BLaER1 treated with 17β-estradiol and CSF1 and Interleukin-3, amounts not matched to agents 10 nM and 100 nM (cell line): ENCODE results near the gene STIM2.
A peak's percentile ranks its signal among the peaks of the same experiment; 100 is the strongest.

Experiments
- H3K27ac ChIP-seq, 11 experiments: shearing (Covaris generic); formaldehyde crosslinking; 2 replicates each; pipeline ENCODE4 v1.8.1; 2022
- H3K27me3 ChIP-seq, 11 experiments: shearing (Covaris generic); formaldehyde crosslinking; 2 replicates each; pipeline ENCODE4 v1.8.1; 2022
- H3K36me3 ChIP-seq, 11 experiments: shearing (Covaris generic); formaldehyde crosslinking; 2 replicates each; pipeline ENCODE4 v1.8.1; 2022
- H3K4me1 ChIP-seq, 10 experiments: shearing (Covaris generic); formaldehyde crosslinking; 2 replicates each; pipeline ENCODE4 v1.8.1; 2022
- H3K4me2 ChIP-seq, 11 experiments: shearing (Covaris generic); formaldehyde crosslinking; 2 replicates each; pipeline ENCODE4 v1.8.1; 2022
- H3K4me3 ChIP-seq, 10 experiments: shearing (Covaris generic); formaldehyde crosslinking; 2 replicates each; pipeline ENCODE4 v1.8.1; 2022
- H3K9ac ChIP-seq, 11 experiments: shearing (Covaris generic); formaldehyde crosslinking; 2 replicates each; pipeline ENCODE4 v1.8.1; 2022
- H3K9me3 ChIP-seq, 11 experiments: shearing (Covaris generic); formaldehyde crosslinking; replicated peaks in 1 of 11; 2 replicates each; pipeline ENCODE4 v1.8.1; 2022
- H4K20me1 ChIP-seq, 11 experiments: shearing (Covaris generic); formaldehyde crosslinking; 2 replicates each; pipeline ENCODE4 v1.8.1; 2022
- Cebpa-rat ChIP-seq, 11 experiments: shearing (Covaris generic); IDR thresholded peaks; 2 replicates each; pipeline ENCODE4 v1.8.1; 2022

Gene STIM2

DNA sequence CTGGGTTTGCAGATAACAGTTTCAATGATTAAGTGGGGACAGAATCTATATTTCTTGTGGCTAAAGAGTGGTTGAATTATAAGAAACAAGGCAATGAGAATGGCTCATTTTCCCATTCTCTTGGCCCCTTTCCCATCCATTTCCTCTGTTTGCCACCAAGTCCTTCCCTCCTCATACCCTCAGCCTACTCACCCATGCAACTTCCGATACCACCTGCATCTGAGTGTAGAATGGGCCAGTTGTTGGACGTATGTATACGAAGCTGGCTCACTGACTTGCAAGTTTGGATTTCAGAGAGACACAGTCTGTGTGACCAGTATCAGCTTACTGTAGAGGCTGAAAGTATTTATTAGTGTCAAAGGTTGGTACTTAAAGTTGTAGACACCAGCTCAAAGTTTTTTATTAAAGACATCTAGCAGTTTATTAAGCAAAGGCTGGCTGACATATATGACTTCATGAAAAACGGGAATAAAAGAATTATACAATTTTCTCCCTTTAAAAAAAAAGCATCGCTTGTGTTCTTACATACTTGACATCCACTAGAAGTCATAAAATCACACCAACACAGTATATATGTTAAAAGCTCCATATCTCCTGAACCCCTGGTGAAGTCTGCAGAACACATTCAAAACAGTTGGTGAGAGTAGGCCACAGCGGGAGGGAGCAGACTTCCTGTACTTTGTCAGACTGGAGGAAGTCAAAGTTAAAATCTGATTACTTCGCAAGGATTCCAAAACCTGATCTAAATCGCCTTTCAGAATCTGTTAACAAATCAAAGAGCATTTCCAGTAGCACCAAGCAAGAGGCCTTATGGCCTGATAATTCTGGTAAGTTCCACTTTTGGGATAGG lies 22.4 kb upstream of the STIM2 start:
- Histone ChIP-seq H3K4me2 (peak overlapping the region; percentile 9 to 56 (median 37); a peak in 19 of 22 replicates), H3K27me3 (no peaks in the 10 kb centered on the region), H3K4me3 (no peak overlapping the region; a peak in 1 of 20 replicates), H4K20me1 (no peaks in the 10 kb centered on the region), H3K9ac (no peak overlapping the region; a peak in 1 of 22 replicates), H3K4me1 (peaks cover 15 to 49% (median 27%) of the 10 kb centered on the region in 10 experiments), H3K36me3 (peaks cover 0 to 10% (median 0%) of the 10 kb centered on the region in 11 experiments; a peak in 1 of 22 replicates), H3K9me3 (peaks cover 51 to 85% (median 67%) of the 10 kb centered on the region in 11 experiments), H3K27ac (peak overlapping the region in 7 of 11 experiments; percentile 15 to 62 (median 36); a peak in 10 of 22 replicates)
- TF ChIP-seq Cebpa-rat (IDR thresholded peaks at IDR 0.05): no peak

DNA sequence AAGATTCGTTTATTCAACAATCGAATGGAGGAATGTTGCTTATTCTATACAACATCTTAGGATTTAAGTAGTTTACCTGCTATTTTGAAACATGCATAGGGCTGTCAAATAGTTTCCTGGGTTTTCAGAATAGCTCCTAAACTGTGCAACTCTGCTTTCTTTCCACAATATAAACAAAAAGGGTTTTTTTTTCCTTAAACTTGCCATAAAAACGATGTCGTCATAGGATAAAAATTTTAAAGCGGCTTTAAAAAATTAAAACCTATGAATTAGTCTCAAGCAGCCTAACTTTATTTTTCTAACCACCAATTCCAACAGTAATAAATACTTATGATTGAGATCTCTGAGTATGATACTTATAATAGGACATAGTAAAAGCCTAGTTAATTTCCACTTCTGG lies 21.6 kb upstream of the STIM2 start:
- H3K4me2 ChIP-seq: peak overlapping the region in 6 of 11 experiments; percentile 11 to 56 (median 49); a peak in 8 of 22 replicates
- H4K20me1 ChIP-seq: no peaks in the 10 kb centered on the region
- no peak for TF ChIP-seq Cebpa-rat (IDR thresholded peaks at IDR 0.05)
- H3K4me3 ChIP-seq: no peak overlapping the region
- H3K4me1 ChIP-seq: peaks cover 15 to 46% (median 29%) of the 10 kb centered on the region in 10 experiments
- H3K27ac ChIP-seq: peak overlapping the region in 6 of 11 experiments; percentile 26 to 62 (median 45); a peak in 6 of 22 replicates
- peaks cover 0 to 10% (median 0%) of the 10 kb centered on the region in 11 experiments; a peak in 1 of 22 replicates for H3K36me3 ChIP-seq
- no peak overlapping the region for H3K9ac ChIP-seq
- H3K27me3 ChIP-seq: no peaks in the 10 kb centered on the region
- H3K9me3 ChIP-seq: peaks cover 43 to 77% (median 59%) of the 10 kb centered on the region in 11 experiments

DNA sequence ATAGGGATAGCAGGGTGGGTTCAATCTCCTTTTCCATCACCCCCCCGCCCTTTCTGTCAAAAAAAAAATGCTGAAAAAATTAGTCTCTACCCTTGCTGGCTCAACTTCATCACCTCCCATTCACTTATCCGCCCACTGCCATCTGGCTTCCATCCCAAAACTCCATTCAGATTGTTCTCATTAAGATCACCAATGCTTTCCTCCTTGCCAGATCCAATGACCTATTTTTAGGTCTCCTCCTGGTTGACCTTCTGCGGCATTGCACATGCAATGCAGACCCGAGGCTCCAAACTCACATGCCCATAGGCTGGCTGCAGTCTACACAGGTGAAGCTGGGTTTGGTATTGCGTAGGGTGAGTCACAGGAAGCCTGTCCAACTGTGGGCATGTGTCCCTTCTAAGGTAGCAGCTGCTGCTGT lies 21.1 kb upstream of the STIM2 start:
- Histone ChIP-seq H3K27ac (no peak overlapping the region; a peak in 1 of 22 replicates), H4K20me1 (no peaks in the 10 kb centered on the region), H3K9me3 (peaks cover 38 to 71% (median 54%) of the 10 kb centered on the region in 11 experiments), H3K4me1 (peaks cover 15 to 46% (median 29%) of the 10 kb centered on the region in 10 experiments), H3K4me3 (no peak overlapping the region), H3K4me2 (peak overlapping the region in 5 of 11 experiments; percentile 6 to 38 (median 11); a peak in 7 of 22 replicates), H3K9ac (no peak overlapping the region), H3K36me3 (peaks cover 0 to 5% (median 0%) of the 10 kb centered on the region in 11 experiments; a peak in 1 of 22 replicates), H3K27me3 (no peaks in the 10 kb centered on the region)
- TF ChIP-seq Cebpa-rat (IDR thresholded peaks at IDR 0.05): no peak

DNA sequence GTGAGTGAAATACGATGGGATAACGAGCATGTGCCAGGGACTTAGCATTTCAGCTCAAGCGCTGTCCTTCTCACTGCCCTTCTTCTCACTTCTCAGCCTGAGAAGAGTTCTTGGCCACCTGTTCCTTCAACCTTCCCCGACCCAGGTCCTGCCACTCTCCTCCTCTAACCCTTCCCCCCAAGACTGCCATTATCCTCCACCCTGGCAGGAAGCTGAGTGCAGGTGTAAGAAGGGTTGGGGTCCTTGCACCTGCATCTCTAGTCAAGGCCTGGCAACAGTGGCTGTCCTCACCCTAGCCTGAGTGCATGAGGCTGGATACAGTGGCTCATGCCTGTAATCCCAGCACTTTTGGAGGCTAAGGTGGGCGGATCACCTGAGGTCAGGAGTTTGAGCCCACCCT lies 19.9 kb upstream of the STIM2 start:
- Histone ChIP-seq H3K27ac (no peak overlapping the region), H3K9me3 (peaks cover 29 to 64% (median 47%) of the 10 kb centered on the region in 11 experiments), H3K9ac (no peak overlapping the region), H3K4me2 (no peak overlapping the region), H3K4me3 (no peak overlapping the region), H3K36me3 (0 out of 22 replicates have a peak, but pooled peaks cover 0 to 3% (median 0%) of the 10 kb centered on the region in 11 experiments), H3K4me1 (peaks cover 15 to 39% (median 29%) of the 10 kb centered on the region in 10 experiments), H3K27me3 (no peaks in the 10 kb centered on the region), H4K20me1 (no peaks in the 10 kb centered on the region)
- no peak for TF ChIP-seq Cebpa-rat (IDR thresholded peaks at IDR 0.05)

DNA sequence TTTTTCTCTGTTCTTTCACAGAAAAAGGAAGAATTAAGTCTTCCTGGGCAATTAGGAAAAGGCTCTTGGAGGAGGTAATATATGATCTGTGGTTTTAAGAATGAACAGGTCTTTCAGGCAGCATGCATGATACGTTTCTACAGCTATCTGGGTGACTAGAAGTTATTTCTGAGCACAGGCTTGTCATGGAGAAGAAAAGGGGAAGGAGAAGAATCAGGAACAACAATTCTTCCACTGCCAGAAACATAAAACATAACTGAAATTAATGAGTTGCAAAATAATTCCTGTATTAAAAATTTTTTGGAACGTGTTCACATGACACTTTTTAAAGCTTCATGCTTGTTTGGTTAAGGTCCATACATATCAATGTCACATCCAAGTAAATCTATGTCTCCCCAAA lies 17.7 kb upstream of the STIM2 start:
- Histone ChIP-seq H4K20me1 (no peaks in the 10 kb centered on the region), H3K9me3 (peaks cover 9 to 57% (median 34%) of the 10 kb centered on the region in 11 experiments; a peak in 21 of 22 replicates), H3K27me3 (no peaks in the 10 kb centered on the region), H3K36me3 (0 out of 22 replicates have a peak, but pooled peaks cover 0 to 2% (median 0%) of the 10 kb centered on the region in 11 experiments), H3K9ac (no peak overlapping the region), H3K4me2 (peak overlapping the region in 6 of 11 experiments; percentile 18 to 68 (median 52); a peak in 11 of 22 replicates), H3K27ac (no peak overlapping the region), H3K4me1 (peaks cover 10 to 30% (median 18%) of the 10 kb centered on the region in 10 experiments), H3K4me3 (no peak overlapping the region)
- no peak for TF ChIP-seq Cebpa-rat (IDR thresholded peaks at IDR 0.05)

DNA sequence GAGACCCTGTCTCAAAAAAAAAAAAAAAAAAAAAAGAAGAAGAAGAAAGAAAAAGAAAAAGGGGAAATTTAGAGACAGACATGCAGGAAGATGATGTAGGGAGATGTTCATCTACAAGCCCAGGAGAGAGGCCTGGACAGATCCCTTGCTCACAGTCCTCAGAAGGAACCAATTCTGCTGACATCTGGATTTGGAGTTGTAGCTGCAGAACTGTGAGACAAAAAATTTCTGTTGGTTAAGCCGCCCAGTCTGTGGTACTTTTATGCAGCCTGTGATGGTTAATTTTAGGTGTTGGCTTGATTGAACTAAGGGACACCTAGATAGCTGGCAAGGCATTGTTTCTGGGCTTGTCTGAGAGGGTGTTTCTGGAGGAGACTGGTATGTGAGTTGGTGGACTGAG lies 10.1 kb upstream of the STIM2 start:
- peaks cover 23 to 36% (median 32%) of the 10 kb centered on the region in 10 experiments for H3K4me1 ChIP-seq
- H3K27me3 ChIP-seq: no peaks in the 10 kb centered on the region
- H4K20me1 ChIP-seq: 0 out of 22 replicates have a peak, but pooled peaks cover 0 to 4% (median 0%) of the 10 kb centered on the region in 11 experiments
- peaks cover 3 to 42% (median 27%) of the 10 kb centered on the region in 11 experiments; a peak in 19 of 22 replicates for H3K9me3 ChIP-seq
- TF ChIP-seq Cebpa-rat (IDR thresholded peaks at IDR 0.05): no peak
- H3K27ac ChIP-seq: peak overlapping the region in 5 of 11 experiments; percentile 2 to 47 (median 24); a peak in 6 of 22 replicates
- no peaks in the 10 kb centered on the region for H3K36me3 ChIP-seq
- H3K4me3 ChIP-seq: no peak overlapping the region
- H3K4me2 ChIP-seq: peak overlapping the region; percentile 1 to 85 (median 25); a peak in 15 of 22 replicates
- 0 out of 22 replicates have a peak overlapping the region, but pooled peaks of 1 of the 11 experiments have one; percentile 12 for H3K9ac ChIP-seq

DNA sequence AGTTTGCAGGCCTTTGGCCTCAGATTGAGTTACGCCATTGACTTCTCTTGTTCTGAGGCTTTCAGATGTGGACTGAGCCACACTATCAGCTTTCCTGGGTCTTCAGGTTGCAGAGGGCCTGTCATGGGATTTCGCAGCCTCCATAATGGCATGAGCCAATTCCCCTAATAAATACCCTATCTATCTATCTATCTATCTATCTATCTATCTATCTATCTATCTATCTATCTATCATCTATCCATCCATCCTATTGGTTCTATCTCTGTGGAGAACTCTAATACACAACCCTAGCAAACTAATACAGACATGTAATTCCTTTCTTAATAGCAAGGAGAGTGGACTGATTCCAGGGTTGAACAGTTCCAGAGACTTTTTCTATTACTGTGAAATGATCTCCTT lies 9.5 kb upstream of the STIM2 start:
- H3K27ac ChIP-seq: peak overlapping the region in 3 of 11 experiments; percentile 2 to 38 (median 24); a peak in 2 of 22 replicates
- 0 out of 22 replicates have a peak, but pooled peaks cover 0 to 4% (median 0%) of the 10 kb centered on the region in 11 experiments for H4K20me1 ChIP-seq
- H3K9ac ChIP-seq: 0 out of 22 replicates have a peak overlapping the region, but pooled peaks of 1 of the 11 experiments have one; percentile 12
- no peaks in the 10 kb centered on the region for H3K36me3 ChIP-seq
- peak overlapping the region; percentile 1 to 85 (median 19); a peak in 13 of 22 replicates for H3K4me2 ChIP-seq
- peaks cover 23 to 36% (median 32%) of the 10 kb centered on the region in 10 experiments for H3K4me1 ChIP-seq
- no peak overlapping the region for H3K4me3 ChIP-seq
- H3K27me3 ChIP-seq: no peaks in the 10 kb centered on the region
- no peak for TF ChIP-seq Cebpa-rat (IDR thresholded peaks at IDR 0.05)
- H3K9me3 ChIP-seq: peaks cover 0 to 39% (median 22%) of the 10 kb centered on the region in 11 experiments; a peak in 16 of 22 replicates

DNA sequence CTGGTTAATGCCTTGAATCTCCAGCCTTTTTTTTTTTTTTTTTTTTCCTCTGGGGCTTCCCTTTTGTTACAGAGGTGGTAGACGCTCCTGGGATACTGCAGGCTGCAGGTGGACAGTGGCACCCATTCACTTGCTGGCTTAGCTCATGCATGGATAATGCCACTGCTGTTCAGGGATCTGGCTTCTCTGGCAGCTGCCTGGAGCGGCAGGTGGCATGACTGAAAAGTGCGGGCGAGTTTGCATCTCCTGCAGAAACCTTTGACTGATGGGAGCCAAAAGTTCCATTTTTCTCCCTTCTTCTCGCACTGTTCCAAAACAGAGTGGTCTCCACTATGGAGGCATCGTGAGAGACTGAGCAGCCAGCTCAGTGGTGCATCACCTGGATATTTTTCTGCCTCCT lies 5.9 kb upstream of the STIM2 start:
- Histone ChIP-seq H3K4me1 (peaks cover 36 to 49% (median 43%) of the 10 kb centered on the region in 10 experiments), H3K27me3 (no peaks in the 10 kb centered on the region)
- TF ChIP-seq Cebpa-rat (IDR thresholded peaks at IDR 0.05): no peak

More for the DNA sequence above, 5.9 kb upstream of the STIM2 start:
- no peak overlapping the region for H3K27ac ChIP-seq
- H3K36me3 ChIP-seq: no peaks in the 10 kb centered on the region
- H3K4me3 ChIP-seq: no peak overlapping the region
- peaks cover 0 to 23% (median 9%) of the 10 kb centered on the region in 11 experiments; a peak in 11 of 22 replicates for H3K9me3 ChIP-seq
- no peak overlapping the region for H3K9ac ChIP-seq
- H4K20me1 ChIP-seq: 0 out of 22 replicates have a peak, but pooled peaks cover 0 to 4% (median 0%) of the 10 kb centered on the region in 11 experiments
- 0 out of 22 replicates have a peak overlapping the region, but pooled peaks of 3 of the 11 experiments have one; percentile 1 to 14 (median 3) for H3K4me2 ChIP-seq
